NOMO-1 treated with DMSO at 0.1 percent for 48 hours (cell line): ENCODE measurements around the gene KCNG2.

ENCODE experiments used
- DNase-seq: peaks from one replicate; lab custom pipeline; 2025; ENCODE audit not compliant: unreplicated experiment; lab: John Stamatoyannopoulos, UW

The KCNG2 gene

GRCh38 chr18:79766308-79766707 lies 31.4 kb upstream of the KCNG2 start:
- no peak for DNase-seq

DNA sequence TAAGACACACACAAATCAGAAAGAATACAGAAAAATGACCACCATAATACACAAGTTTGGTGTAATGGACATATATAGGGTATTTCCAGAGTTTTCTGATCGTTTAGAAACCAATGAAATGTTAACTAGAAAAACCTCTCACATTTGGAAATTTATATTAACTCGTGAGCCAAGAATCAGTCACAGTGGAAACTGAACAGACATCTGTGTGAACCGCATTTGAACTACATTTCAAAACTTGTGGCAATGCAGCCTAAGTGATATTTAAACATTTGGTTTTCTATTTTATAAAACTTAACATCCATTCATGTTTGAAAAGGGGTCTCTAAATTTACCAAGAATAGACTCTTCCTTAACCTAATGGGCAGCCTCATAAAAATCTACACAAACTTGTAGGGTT lies 29.0 kb upstream of the KCNG2 start:
- no peak for DNase-seq

GRCh38 chr18:79769698-79770500 lies 27.8 kb upstream of the KCNG2 start:
- DNase-seq, result no peak

- no peak for DNase-seq
Observed at GRCh38 chr18:79770501-79770815, 27.3 kb upstream of the KCNG2 start.

GRCh38 chr18:79770826-79771225 lies 26.9 kb upstream of the KCNG2 start:
- no peak for DNase-seq

GRCh38 chr18:79771446-79772107 lies 26.2 kb upstream of the KCNG2 start:
- no peak for DNase-seq

DNA sequence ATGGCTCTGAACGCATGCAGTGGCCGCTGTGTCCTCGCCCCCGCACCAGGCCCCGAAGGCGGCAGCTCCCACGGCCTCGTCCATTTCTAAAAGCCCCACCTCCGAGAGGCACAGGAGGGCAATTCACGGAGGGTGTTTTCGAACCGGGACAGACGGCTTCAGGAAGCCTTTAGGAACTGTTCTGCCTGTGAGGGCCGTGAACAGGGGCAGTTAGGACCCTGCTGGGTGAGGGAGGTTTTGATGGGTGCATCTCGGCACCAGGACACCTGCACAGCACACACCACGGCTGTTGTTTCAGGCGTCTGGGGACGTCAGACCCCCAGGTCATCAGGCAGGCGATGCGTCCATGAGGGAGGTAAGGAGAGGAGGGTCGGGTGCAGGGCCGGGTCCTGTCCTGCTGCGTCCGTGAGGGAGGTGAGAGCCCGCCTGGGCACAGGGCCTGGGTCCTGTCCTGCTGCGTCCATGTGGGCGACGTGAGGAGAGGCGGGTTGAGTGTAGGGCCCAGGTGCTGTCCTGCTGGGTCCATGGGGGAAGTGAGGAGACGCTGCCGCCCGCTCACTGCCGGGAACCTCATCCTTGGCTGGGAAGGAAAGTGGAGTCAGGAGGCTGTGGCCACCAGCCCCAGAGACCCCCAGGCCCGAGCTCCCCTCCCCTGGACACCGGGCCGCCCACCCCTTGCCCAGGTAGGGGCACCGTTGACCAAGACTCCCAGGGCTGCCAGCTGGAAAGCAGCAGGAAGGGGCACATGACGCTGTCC lies 25.5 kb upstream of the KCNG2 start:
- DNase-seq, result no peak

DNA sequence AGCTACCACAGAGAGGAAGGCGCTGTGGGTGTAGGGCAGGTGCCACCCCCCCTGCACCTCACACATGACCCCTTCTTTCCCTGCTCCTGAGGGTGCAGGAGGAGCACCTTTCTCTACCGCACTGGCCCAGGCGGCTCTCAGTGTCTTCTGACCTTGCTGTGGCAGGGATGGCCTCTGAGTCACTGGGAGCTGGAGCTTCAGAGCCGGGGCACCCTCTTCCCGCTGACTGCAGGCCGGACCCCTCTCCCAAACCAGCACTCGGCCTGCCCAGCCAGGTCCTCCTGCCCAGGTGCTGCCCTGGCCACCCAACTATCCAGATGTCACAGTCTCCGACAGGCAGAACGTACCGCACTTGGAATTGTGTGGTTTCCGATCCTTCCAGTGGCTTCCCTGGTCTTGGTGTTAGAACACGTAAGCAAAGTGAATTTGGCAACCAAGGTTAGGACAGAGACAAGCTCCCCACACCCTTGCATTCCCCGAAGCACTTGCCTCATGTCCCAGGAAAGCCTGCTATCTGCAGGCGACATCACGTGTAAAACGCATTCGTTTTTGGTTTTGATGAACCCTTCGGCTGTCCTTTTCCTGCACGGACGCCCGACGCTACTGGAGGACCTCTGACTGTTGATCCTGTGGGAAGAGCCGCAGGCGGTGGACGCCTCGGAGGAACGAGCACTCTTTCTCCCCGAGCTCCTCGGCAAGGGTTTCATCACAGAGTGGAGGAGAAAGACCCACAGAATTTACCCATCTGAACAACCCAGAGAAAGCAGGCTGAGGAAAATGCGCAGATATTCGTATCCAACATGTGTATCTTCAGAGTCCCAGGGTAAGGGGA lies 24.7 kb upstream of the KCNG2 start:
- DNase-seq, result no peak

DNA sequence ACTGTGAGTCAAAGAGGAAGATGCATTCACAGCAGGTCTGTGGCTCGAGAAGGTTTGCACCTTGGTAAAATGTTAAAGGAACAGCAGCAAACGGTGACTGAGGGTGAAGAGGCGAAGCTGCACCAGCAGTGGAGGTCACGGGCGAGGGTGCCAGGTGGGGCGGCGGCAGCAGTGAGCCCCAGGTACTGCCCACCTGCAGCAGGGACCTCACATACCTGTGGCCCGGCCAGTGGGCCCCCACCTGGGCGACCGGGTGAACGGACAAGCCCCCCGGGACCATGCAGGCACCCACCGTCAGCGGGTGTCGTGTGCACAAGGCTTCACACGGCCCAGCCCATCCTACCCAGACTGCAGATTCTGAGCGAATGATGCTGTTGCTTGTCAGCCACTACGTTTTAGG lies 23.6 kb upstream of the KCNG2 start:
- DNase-seq, result no peak

DNA sequence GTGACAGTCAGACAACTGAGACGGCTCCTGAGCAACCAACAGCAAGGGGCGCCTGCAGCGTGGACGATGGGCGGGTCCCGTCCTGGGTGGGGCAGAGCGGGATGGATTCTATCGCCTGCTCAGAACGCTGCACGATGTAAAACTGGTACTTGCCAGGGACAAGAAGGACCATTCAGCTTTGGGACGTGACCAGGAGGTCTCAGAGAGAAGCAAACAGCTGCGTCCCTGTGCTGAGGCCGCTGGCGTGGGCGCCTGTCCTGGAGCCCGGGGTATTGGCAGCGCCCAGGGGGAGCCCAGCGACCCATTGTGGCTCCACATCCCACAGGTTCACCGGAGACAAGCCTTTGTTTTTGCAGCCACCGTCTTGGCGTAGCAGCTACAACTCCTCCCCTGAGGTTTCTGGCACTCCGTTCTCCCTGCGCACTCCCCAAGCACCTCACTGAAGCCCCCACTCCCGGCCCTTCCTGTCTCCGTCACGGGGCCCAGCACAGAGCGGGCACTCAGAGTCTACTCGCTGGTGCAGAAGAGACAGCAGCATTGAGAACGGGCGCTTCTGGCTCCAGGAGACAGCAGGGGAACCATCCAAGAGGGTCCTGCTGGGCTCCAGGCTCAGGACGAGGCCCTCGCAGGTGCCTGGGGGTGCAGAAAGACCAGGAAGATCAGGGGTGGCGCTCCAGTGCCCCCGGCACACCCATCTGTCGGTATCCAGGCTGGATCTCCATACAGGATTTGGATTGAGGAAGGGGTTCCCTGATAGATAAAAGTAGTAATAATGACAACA lies 22.1 kb upstream of the KCNG2 start:
- DNase-seq, result no peak

GRCh38 chr18:79776674-79777073 lies 21.1 kb upstream of the KCNG2 start:
- no peak for DNase-seq

DNA sequence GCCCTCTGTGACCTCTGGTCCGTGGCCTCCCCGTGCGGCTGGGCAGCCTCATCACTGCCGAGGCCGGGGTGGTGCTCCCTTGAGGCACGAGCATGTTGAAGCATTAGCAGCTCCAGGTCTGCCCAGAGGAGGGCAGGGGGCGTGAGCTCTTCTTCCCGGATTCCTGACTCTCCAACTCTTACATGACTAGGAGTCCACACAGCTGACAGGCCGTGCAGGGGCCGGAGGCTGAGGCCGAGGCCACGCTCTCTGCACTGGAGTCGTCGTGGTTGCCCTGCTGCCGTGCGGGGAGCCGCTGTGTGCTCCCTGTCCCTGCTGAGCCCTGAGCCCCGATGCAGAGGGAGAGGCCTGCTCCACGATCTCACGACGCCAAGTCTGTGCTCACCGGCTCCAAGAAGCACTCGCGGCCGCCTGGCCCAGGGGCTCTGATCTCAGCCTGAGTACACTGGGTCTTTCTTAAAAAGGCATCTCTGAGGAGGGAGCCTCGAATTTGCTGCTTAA lies 19.4 kb upstream of the KCNG2 start:
- DNase-seq, result no peak

DNA sequence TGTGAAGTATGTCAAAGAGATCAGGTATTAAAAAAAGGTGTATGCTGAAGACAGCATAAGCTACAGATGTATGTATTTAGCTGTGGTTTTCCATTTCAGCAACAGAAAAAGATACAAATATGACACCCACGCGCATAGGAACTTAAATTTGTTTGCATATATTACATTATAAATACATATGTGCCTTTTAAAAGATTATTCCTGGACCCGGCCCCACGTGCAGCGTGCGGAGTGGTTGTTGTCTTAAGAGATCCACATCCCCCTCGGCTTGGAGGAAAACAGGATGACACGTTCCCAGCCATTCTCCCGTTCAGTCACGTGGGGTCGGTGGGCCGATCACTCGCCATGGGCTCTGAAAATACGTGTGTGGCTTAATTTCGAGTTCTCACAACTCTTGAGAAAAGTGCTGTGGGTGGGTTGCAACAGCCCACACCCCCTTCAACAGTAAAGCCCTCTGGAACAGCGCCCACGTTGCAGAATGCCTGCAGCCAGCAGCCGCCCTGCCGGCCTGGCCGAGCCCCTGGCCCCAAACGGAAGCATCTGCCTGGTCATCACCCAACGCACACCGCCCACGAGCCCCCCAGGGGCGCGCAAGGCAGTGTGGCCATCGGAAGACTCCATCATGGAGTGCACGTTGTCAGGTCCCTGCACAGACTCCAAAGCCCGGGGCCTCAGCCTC lies 18.6 kb upstream of the KCNG2 start:
- DNase-seq, result no peak

DNA sequence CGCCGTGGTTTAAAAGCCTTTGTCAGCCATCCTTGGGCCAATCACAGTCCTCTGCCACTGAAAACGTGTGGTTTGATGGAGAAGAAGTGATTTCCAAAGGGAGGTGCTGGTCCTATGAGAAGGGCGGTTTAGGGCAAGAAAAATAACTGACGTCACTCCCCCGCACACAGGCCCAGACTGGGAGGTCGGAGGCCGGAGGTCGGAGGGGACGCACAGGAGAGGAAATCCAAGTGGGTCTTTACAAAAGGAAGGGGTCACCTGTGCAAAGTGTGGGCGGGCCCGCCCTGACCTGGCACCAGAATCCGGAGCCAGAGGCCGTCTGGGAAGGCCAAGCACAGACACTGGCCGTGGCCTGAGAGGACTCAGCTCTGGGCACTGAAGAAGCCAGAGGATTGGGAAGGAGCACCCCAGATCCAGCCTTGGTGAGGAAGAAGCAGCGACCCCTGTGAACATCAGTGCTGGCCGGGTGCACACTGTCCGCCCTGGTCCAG lies 18.0 kb upstream of the KCNG2 start:
- no peak for DNase-seq

DNA sequence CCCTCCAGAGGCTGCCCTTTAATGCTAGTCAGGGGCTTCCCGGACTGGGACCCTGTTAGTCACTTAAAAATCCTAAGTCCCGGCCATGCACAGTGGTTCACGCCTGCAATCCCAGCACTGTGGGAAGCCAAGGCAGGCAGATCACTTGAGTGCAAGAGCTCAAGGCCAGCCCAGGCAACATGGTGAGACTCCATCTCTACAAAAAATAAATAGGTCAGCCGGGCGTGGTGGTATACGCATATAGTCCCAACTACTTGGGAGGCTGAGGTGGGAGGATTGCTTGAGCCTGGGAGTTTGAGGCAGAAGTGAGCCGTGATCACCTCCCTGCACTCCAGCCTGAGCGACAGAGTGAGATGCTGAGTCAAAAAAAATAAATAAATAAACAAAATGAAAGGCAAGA lies 17.2 kb upstream of the KCNG2 start:
- no peak for DNase-seq

DNA sequence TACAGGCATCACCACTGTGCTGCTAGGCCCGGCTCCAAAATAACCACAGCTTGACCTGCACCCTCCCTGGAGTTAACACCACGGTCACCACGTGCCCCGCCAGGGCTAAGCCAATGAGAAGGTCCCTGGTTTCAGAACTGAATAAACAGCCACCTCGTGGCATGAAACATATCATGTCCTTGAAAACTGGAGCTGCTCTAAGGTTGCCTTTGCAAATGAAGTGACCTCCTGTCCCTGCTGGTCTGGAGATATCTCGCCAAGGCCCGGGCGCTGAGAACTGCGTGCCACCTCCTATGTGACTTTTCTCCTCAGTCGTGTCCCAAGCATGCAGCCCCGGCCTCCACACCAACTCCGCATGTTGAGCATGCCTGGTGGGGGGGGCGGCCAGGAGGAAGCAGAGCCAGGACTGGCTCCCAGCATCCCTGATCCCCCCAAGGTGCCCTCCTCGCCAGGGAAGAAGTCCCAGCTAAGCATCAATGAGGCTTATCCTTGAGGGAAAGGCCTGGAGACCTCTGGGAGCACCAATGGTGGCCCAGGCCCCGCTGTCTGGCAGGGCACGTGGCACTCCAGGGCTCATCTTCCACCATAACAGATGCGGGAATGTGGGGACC lies 16.3 kb upstream of the KCNG2 start:
- no peak for DNase-seq

GRCh38 chr18:79782566-79783308 lies 15.0 kb upstream of the KCNG2 start:
- no peak for DNase-seq

DNA sequence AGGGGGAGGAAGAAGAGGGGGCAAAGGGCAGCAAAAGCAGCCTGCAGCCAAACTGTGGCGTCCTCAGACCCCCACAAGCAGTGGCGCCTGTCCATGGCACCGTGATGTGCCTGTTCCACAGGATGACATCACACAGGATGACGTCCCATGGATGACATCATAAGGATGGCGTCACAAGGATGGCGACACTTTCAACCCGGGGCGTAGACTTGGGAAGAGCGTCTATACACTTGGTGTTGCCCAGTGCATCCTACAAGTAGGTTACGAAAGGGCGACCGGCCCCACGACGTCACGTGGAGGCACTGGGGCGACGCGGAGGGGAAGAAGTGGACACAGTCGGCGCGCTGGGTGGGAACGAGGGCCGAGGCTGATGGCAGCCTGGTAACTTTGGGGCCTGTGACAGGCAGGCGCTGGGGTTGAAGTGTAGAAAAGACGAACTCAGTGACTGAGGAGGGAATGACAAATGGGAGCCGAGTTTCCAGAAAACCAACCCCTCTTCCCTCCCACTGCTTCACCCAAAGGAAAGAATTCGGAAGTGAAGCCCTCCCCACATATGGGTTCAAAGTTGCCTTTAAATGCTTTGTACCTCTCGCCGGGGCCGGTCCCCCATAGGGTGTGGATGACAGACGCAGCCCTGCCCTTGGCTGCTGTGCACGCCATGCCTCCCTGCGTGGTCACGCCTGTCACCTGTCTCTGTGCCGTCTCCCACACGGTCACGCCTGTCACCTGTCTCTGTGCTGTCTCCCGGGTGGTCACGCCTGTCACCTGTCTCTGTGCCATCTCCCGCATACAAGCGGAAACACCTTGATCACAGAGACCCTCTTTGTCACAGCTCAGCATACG lies 13.4 kb upstream of the KCNG2 start:
- no peak for DNase-seq
